Measurements from ENCODE around the gene SIT1.

DNA sequence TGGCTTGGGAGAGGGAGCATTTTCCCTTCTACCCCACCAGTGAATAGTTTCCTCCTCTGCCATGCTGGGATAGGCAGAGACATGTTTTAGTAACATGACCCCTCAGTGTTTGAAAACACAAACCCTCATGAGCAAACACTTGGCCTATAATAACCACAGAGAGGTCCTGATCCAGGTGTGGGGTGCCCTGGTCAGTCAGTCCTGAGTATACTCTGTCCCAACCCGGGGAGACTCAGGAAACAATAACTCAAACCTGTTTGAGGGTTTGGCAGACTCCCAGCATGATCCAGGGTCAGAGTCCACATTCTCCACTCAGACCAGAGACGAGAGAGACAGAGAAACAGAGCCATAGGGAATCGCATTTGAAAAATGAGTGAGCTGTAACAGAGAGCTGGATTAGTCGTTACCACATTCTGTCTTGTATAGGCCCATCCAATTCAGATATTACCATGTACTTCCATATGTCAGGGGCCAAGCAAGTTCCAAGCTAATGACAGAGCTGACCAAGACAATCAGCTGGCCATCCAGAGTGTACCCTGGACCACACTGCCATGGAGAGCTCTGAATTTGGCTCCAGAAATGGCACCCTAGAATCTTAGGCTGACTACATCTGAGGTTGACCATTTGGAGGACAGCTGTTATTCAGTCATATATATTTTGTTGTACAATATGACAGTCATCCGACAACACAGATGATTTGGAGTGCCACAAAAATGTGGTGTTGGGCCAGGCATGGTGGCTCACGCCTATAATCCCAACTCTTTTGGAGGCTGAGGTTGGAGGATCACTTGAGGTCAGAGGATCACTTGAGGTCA, 18.8 kb upstream of the SIT1 start:
- TF ChIP-seq CTCF (conservative IDR thresholded peaks at IDR 0.05; ENCODE audit: low read length) (no peak), EZH2phosphoT487 (IDR thresholded peaks at IDR 0.05; ENCODE audit: borderline replicate concordance) (no peak)
